Measurements from ENCODE around the gene SAP30L. TPM values are rescaled to one million over a fixed set of nuclear protein-coding genes. Genes with fewer than 3 reads are reported as not detected.

Gene SAP30L
- total RNA-seq, 1 experiment from 2014 or later = 38.6 TPM

- no peak for TF ChIP-seq CTCF (IDR thresholded peaks at IDR 0.05; ENCODE audit: unreplicated experiment)
- H3K4me3 Mint-ChIP-seq (ENCODE audit: low read depth, unreplicated experiment) = no peak overlapping the region
- H3K4me1 Mint-ChIP-seq (ENCODE audit: low read depth, unreplicated experiment) = no peaks in the 10 kb centered on the region
These were observed 41.9 kb upstream of the SAP30L start for GRCh38 chr5:154403776-154404387.

GRCh38 chr5:154405078-154405792 lies 40.6 kb upstream of the SAP30L start:
- Mint-ChIP-seq H3K27ac (ENCODE audit: unreplicated experiment) (no peak overlapping the region), H3K9me3 (ENCODE audit: low read depth, unreplicated experiment) (no peaks in the 10 kb centered on the region), H3K36me3 (ENCODE audit: insufficient read depth, unreplicated experiment) (peaks cover 5% of the 10 kb centered on the region), H3K4me3 (ENCODE audit: low read depth, unreplicated experiment) (peak overlapping the region; percentile 54), H3K27me3 (ENCODE audit: unreplicated experiment) (no peaks in the 10 kb centered on the region), H3K4me1 (ENCODE audit: low read depth, unreplicated experiment) (no peaks in the 10 kb centered on the region)
- CTCF ChIA-PET = interaction anchor here (0.5 to 3.1 kb wide), 12 partner anchors 8 to 366 kb away, joined by 3 to 44 read pairs (median 4); partner anchors contain the start of genes FAM114A2, GALNT10 and MFAP3
- TF ChIP-seq CTCF (IDR thresholded peaks at IDR 0.05; ENCODE audit: unreplicated experiment) = peak; percentile 88
- intact Hi-C loops (cut with micrococcal nuclease; ENCODE audit: unreplicated experiment) = loop anchor here (1.0 to 5.0 kb wide), 3 partner anchors 208 to 433 kb away; no protein-coding TSS in a partner anchor
- DNase-seq = peak; percentile 89
- no TSS peak for BruUV-seq (replicated peaks)

More at GRCh38 chr5:154403776-154404387, 41.9 kb upstream of the SAP30L start:
- Mint-ChIP-seq H3K27ac (ENCODE audit: unreplicated experiment) (no peak overlapping the region), H3K9me3 (ENCODE audit: low read depth, unreplicated experiment) (no peaks in the 10 kb centered on the region), H3K36me3 (ENCODE audit: insufficient read depth, unreplicated experiment) (peaks cover 5% of the 10 kb centered on the region), H3K27me3 (ENCODE audit: unreplicated experiment) (no peaks in the 10 kb centered on the region)
- no peak for DNase-seq
- intact Hi-C loops (cut with micrococcal nuclease; ENCODE audit: unreplicated experiment) = no loop called here
- BruUV-seq (replicated peaks) = no TSS peak
- CTCF ChIA-PET = interaction anchor here (0.6 to 3.1 kb wide), 6 partner anchors 17 to 338 kb away, joined by 3 to 44 read pairs (median 6); no protein-coding TSS in a partner anchor

GRCh38 chr5:154406231-154406630 lies 39.6 kb upstream of the SAP30L start:
- Mint-ChIP-seq H3K4me1 (ENCODE audit: low read depth, unreplicated experiment) (no peaks in the 10 kb centered on the region), H3K4me3 (ENCODE audit: low read depth, unreplicated experiment) (no peak overlapping the region), H3K9me3 (ENCODE audit: low read depth, unreplicated experiment) (no peaks in the 10 kb centered on the region), H3K27ac (ENCODE audit: unreplicated experiment) (no peak overlapping the region), H3K36me3 (ENCODE audit: insufficient read depth, unreplicated experiment) (peaks cover 5% of the 10 kb centered on the region), H3K27me3 (ENCODE audit: unreplicated experiment) (no peaks in the 10 kb centered on the region)
- intact Hi-C loops (cut with micrococcal nuclease; ENCODE audit: unreplicated experiment) = loop anchor here (5.0 kb wide), 1 partner anchor 434 kb away; no protein-coding TSS in a partner anchor
- DNase-seq = no peak
- CTCF ChIA-PET = interaction anchor here (1.2 to 3.1 kb wide), 4 partner anchors 9 to 334 kb away, joined by 8 to 44 read pairs (median 26); partner anchors contain the start of gene GALNT10
- TF ChIP-seq CTCF (IDR thresholded peaks at IDR 0.05; ENCODE audit: unreplicated experiment) = no peak
- BruUV-seq (replicated peaks) = no TSS peak

GRCh38 chr5:154406826-154407225 lies 39.0 kb upstream of the SAP30L start:
- H3K36me3 Mint-ChIP-seq (ENCODE audit: insufficient read depth, unreplicated experiment) = peaks cover 5% of the 10 kb centered on the region
- intact Hi-C loops (cut with micrococcal nuclease; ENCODE audit: unreplicated experiment) = loop anchor here (5.0 kb wide), 1 partner anchor 435 kb away; no protein-coding TSS in a partner anchor
- CTCF ChIA-PET = interaction anchor here (1.4 kb wide), 1 partner anchor 338 kb away, joined by 3 read pairs; no protein-coding TSS in a partner anchor
- H3K9me3 Mint-ChIP-seq (ENCODE audit: low read depth, unreplicated experiment) = no peaks in the 10 kb centered on the region
- no peaks in the 10 kb centered on the region for H3K27me3 Mint-ChIP-seq (ENCODE audit: unreplicated experiment)
- no peaks in the 10 kb centered on the region for H3K4me1 Mint-ChIP-seq (ENCODE audit: low read depth, unreplicated experiment)
- H3K4me3 Mint-ChIP-seq (ENCODE audit: low read depth, unreplicated experiment) = no peak overlapping the region
- no peak overlapping the region for H3K27ac Mint-ChIP-seq (ENCODE audit: unreplicated experiment)
- BruUV-seq (replicated peaks) = no TSS peak
- no peak for DNase-seq
- no peak for TF ChIP-seq CTCF (IDR thresholded peaks at IDR 0.05; ENCODE audit: unreplicated experiment)

All from Calu3 (cell line).